HuH-7 (cell line): Measurements from ENCODE around the gene SLK.
A peak's percentile ranks its signal among the peaks of the same experiment; 100 is the strongest.

ENCODE experiments used
- DNase-seq: peaks from one replicate; pipeline ENCODE4 v3.0.0; 2011; ENCODE audit warnings: low spot score

Gene SLK

DNA sequence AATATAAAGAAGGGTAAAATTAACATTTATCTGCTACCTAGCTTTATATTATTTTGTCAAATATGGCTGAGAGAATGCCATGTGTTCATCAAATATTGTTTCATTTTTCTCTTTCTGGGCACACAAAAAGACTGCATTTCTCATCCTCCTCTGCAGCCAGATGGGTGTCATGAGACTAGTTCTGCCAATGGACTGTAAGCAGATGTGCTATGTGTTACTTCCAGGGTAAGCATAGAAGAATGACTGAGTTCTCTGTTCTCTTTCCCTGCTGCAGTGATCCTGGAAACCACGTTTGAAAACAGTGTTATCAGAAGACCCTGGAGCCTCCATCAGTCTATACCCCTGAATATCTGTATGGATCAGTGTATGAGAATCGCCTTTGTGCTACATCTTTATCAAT, 24.1 kb upstream of the SLK start:
- DNase-seq = no peak

DNA sequence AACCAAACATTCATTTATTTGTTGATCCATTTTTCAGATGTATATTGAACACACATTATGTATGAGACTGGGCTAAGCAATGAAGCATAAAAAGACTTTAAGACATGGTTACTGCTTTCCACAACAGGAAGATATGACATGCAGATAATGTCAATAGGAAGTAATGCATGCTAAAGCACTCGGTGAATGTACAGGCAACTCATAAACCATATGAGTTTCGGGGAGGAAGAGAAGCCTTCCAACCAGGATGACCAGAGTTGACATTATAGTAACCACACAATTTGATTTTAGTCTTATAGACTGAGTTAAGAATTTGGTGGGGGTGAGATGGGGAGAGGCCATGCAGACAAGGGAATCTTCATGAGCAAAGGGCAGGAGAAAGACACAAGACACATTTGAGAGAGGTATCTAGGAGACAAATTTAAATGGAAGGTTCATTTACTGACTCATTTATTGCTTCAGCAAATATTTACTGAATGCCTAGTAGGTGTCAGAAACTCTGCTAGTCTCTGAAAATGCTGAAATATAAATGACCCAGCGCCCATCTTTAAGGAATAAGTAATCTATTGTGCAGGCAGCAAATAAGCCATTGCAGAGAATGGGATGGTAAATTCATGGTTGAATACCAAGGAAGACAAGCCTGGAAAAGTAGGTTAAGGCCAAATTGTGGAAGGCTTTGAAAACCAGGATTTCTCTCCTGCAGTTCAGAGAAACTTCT, 19.0 kb upstream of the SLK start:
- DNase-seq = no peak

DNA sequence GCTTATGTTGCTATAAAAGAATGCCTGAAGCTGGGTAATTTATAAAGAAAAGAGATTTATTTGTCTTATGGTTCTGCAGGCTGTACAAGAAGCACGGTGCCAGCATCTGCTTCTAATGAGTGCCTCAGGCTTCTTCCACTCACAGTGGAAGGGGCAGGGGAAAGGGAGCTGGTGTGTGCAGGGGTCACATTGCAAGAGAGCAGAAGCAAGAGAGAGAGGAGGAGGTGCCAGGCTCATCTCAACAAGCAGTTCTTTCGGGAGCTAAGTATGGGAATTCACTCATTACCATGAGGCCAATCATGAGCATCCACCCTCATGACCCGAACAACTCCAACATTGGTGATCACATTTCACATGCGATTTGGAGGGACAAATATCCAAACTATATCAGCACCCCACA, 17.2 kb upstream of the SLK start:
- DNase-seq = no peak

DNA sequence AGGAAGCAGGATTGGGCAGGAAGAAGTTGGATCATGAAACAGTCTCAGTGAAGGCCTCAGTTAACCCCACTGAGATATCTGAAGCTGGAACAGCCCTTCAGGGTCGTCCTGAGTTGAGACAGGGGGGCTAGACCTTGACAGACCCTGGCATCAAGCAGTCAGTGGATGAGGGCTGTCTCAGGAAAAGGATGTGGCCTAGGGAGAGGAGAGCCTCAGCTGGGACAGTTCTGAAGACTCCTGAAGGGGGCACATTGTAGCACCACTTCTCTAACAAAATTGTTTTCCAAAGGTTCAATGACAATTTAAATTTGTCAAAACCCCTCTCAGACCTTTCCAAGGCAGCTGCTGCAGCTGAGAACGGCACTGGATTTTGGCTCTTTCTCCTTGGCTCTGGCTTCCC, 15.8 kb upstream of the SLK start:
- no peak for DNase-seq

GRCh38 chr10:103951942-103952341, 15.0 kb upstream of the SLK start:
- DNase-seq = no peak

DNA sequence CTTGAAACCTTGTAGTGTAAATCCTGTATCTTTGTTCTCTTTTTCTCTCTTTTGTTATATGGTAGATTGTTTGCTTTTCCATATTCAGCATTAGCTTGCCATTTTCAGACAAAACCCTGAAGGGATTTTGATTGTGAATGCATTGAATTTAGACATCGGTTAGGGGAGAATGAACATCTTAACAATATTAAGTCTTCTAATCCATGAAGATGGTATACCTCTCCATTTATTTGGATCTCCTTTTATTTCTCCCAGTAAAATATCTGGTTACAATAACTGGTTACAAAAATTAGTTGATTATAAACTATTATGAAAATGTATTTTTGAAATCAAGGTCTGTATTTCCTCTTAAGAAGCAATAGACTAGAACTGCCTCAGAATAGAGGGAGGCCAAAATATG, 12.4 kb upstream of the SLK start:
- DNase-seq = no peak

DNA sequence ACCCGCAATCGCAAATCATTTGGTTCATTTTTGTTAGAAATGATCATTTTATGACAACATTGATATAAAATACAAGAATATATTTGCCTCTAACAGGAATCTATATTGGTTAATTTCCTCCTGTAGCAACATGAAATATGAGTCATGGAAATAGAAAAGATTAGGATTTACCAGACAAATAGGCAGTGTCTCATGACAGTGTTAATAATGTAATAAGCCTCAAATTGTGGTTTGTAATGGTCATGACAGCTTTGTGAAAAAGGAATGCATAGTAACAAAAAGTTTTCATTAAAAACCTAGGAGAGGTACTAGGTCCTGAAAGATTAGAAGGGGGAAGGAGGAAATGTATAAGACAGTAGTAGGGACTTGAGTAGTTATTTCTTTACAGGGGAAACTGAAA, 7.9 kb upstream of the SLK start:
- DNase-seq = no peak

GRCh38 chr10:103960103-103960502, 6.8 kb upstream of the SLK start:
- no peak for DNase-seq

GRCh38 chr10:103967448-103968071, 620 bp downstream of the SLK start:
- peak; percentile 40 for DNase-seq

DNA sequence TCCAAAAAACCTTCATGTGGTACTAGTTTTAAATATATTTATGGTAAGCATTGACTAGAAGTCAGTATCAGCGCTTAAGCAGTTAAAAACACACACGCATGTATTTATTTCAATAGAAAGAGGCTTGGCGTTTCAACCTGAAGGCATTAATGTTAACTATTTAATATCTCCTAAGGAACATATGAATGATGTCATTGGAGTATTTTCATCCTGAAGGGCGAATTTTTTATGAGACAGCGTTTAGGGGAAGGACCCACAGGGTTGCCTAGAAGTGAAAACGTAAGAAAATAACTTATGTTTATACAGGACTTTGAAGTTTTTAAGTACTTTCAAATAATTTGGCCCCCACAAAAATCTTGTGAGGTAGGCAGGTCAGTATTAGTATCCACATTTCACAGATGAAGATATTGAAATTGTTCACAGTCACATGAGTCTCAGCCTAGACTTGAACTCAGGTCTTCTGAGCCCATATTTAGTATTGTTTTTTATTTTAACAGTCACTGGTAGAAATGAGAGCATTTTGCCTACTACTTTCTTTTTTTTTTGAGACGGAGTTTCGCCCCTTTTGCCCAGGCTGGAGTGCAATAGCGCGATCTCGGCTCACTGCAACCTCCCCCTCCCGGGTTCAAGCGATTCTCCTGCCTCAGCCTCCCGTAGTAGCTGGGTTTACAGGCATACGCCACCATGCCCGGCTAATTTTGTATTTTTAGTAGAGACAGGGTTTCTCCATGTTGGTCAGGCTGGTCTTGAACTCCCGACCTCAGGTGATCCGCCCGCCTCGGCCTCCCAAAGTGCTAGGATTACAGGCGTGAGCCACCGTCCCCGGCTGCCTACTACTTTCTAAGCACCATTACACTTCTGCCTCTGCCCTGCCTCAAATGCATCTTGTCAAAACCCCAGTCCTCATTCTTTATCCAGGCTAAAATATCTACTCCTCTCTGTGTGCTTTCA, 1.8 kb downstream of the SLK start:
- no peak for DNase-seq

DNA sequence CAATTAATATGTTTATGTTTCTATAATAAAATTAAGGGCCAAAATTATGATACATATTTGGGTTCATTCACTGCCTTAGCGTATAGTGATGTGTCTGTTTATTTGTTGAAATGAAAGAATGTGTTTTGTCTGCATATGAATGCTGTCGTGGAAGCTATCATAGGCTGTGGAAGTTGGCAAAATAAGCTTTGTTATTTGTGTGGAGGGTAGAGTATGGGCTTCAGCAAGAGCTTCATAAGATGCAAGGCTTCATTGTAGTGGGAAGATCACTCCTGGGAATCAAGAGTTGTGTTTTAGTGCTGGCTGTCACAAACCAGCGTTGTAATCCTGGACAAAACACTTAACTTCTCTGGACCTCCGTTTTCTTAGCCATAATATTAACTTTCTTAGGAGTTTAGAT, 2.5 kb downstream of the SLK start:
- no peak for DNase-seq

- no peak for DNase-seq
Measured at GRCh38 chr10:103969857-103970627, 3.1 kb downstream of the SLK start.

DNA sequence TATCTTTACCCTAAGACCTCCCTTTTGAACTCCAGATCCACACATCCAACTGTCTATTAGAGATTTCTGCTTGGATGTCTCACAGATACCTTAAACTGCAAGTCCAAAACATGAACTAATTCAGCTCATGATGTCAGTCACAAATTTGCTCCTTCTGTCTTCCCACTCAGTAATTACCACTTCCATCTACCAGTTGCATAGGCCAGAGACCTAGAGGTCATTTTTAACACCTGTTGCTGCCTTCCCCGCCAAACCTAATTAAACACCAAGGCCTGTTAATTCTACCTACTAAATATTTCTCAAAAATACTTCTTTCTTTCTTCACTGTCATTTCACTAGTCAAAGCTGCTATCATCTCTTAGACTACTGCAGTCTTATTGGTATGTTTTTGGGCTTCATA, 8.2 kb downstream of the SLK start:
- DNase-seq = no peak

GRCh38 chr10:103977204-103977603, 10.3 kb downstream of the SLK start:
- no peak for DNase-seq

DNA sequence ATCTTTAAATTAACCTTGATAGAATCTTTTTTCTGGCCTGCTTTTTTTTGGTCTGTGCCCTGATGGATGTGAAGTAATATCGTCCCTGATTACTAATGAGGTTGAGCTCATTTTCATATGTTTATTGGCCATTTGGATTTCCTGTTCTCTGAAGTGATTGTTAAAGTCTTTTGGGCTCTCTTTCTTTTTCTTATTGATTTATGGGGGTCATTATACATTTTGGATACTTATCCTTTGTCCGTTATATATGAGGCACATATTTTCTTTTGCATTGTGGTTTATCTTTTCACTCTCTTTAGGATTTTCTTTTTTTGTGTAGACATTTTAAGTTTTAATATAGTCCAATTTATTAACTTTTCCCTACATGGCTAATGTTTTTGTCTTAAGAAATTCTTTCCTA, 12.6 kb downstream of the SLK start:
- DNase-seq = no peak

DNA sequence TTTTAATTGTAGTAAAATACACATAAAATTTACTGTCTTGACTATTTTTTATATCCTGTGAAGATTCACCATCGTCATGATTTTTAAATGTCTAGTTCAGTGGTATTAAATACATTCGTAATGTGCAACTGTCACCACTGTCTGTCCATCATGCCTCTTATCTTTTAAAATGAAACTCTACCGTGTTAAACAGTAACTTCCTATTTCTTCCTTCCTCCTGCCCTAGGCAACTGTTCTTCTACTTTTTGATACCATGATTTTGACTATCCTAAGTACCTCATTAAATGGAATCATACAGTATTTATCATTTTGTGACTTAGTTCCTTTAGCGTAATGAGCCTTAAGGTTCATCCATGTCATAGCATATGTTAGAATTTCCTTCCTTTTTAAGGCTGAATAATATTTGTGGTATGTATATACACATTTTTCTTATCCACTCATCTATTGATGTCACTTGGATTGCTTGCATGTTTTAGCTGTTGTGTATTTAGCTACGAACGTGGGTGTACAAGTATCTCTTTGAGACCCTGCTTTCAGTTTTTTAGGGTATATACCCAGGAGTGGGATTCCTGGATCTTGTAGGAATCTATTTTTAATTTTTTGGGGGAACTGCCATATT, 13.5 kb downstream of the SLK start:
- DNase-seq = no peak

DNA sequence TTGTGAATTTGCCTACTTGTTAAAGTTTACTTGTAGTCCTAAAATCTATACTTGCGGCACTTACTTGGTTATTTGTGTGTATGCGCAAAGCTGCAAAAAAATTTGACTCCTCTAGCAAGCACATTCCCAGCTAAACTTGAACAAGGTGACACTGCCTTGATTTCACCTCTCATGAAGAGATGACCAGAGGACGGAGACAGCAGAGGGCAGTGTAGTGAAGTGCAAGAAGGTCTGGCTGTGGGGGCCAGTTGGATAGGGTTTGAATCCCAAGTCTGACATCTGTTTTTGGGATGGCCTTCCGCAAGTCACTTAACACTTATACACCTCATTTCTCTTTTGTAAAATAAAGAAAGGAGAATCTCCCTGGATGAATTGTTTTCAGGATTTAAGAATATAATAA, 15.7 kb downstream of the SLK start:
- peak; percentile 31 for DNase-seq

- DNase-seq = no peak
Measured at GRCh38 chr10:103983367-103983911, 16.5 kb downstream of the SLK start.

DNA sequence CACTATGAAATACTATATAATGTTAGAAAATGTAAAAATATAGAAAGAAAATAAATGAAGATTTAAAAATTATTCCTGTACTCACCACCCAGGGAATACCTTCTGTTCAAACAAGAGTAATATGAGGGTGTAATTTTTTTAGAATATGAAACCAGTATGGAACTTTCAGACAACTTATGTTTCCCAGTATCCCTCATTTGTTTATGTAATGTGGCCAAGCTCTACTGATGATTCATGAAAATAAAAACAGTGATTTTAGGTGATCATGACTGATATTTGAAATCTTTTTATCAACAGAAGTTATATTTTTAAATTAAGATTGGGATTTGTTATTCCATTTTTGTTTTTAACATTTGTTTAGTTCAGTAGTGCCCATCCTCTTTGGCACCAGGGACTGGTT, 18.8 kb downstream of the SLK start:
- no peak for DNase-seq

- DNase-seq = no peak
Measured at GRCh38 chr10:103986360-103986759, 19.4 kb downstream of the SLK start.

DNA sequence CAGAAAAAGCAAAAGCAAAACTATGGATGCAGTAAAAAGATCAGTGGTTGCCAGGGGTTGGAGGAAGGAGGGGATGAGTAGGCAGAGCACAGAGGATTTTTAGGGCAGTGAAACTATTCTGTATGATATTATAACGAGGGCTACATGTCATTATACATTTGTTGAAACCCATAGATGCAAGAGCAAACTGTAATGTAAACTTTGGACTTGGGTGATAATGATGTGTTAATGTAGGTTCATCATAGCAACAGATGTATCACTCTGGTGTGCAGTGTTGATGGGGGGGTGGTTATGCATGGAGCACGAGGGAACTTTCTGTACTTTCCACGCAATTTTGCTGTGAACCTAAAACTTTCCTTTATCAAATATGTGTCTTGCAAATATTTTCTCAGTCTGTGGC, 23.2 kb downstream of the SLK start:
- no peak for DNase-seq

GRCh38 chr10:103990531-103990930, 23.6 kb downstream of the SLK start:
- DNase-seq = no peak
